AG10803 (cell line): ENCODE results near the gene GNGT1.

ENCODE experiments used
- DNase-seq: peaks from one replicate; pipeline ENCODE4 v3.0.0; 2010; ENCODE audit warnings: low read depth
- H3K4me3 ChIP-seq: 2 replicates; pipeline ENCODE4 v1.5.1; 2011; ENCODE audit warnings: mild to moderate bottlenecking, low read length, control low read depth
- TF ChIP-seq, protein P1 (sequence below): conservative IDR thresholded peaks from 2 replicates; pipeline ENCODE4 v1.5.1; 2011; ENCODE audit warnings: mild to moderate bottlenecking, low read length, control low read depth, inconsistent platforms

GNGT1 gene

DNA sequence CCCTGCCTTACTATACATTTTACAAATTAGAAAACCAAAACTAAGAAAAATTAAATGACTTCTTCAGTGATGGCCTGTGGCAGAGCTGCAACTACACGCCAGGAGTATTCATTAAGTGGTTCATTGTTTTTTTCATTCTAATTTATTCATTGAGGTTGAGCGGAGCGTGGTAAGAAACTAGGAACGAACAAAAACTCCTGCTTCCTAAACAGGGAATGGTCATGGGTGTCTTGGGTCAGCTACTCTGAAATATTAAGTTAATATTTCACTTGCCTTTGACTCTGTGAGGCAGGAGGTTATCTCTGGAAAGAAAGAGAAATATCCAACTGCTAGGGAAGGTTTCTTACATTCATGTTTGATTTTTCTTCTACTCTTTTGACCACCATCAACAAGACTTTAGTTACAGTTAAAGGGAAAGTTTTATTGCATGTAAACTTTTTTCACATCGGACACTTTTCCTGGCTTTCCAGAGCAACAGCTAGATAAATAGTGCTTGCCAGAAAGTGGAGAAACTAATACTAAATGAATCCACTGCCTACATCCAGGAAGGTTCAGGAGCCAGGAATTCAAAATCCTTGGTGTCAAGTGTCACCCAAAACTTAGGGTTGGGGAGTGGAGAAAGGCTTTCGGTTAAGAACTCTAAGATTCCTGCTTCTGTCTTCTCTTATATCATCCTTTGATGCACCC, 14.3 kb downstream of the GNGT1 start:
- peak; percentile 35 for DNase-seq
- H3K4me3 ChIP-seq: peak overlapping the region; percentile 76
- TF ChIP-seq, protein P1, sequence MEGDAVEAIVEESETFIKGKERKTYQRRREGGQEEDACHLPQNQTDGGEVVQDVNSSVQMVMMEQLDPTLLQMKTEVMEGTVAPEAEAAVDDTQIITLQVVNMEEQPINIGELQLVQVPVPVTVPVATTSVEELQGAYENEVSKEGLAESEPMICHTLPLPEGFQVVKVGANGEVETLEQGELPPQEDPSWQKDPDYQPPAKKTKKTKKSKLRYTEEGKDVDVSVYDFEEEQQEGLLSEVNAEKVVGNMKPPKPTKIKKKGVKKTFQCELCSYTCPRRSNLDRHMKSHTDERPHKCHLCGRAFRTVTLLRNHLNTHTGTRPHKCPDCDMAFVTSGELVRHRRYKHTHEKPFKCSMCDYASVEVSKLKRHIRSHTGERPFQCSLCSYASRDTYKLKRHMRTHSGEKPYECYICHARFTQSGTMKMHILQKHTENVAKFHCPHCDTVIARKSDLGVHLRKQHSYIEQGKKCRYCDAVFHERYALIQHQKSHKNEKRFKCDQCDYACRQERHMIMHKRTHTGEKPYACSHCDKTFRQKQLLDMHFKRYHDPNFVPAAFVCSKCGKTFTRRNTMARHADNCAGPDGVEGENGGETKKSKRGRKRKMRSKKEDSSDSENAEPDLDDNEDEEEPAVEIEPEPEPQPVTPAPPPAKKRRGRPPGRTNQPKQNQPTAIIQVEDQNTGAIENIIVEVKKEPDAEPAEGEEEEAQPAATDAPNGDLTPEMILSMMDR: no peak

DNA sequence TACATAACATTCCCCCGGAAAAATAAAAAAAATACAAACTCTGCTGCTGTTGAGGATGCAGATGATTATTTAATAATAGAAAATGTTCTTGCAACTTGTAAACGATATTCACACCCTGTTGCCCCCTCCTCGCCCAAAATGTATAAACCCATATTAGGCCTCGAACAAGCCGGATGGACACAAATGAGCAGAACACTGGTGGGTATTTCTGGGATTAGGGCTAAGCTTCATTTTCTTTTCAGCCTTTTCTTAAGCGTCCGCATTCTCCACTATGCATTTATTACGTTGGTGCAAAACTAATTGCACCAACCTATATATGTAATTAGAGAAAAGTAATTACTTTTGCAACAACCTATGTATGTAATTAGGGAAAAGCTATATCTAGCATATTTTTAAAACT, 14.8 kb downstream of the GNGT1 start:
- H3K4me3 ChIP-seq: peak overlapping the region; percentile 76
- TF ChIP-seq, protein P1: no peak
- DNase-seq: peak; percentile 7

DNA sequence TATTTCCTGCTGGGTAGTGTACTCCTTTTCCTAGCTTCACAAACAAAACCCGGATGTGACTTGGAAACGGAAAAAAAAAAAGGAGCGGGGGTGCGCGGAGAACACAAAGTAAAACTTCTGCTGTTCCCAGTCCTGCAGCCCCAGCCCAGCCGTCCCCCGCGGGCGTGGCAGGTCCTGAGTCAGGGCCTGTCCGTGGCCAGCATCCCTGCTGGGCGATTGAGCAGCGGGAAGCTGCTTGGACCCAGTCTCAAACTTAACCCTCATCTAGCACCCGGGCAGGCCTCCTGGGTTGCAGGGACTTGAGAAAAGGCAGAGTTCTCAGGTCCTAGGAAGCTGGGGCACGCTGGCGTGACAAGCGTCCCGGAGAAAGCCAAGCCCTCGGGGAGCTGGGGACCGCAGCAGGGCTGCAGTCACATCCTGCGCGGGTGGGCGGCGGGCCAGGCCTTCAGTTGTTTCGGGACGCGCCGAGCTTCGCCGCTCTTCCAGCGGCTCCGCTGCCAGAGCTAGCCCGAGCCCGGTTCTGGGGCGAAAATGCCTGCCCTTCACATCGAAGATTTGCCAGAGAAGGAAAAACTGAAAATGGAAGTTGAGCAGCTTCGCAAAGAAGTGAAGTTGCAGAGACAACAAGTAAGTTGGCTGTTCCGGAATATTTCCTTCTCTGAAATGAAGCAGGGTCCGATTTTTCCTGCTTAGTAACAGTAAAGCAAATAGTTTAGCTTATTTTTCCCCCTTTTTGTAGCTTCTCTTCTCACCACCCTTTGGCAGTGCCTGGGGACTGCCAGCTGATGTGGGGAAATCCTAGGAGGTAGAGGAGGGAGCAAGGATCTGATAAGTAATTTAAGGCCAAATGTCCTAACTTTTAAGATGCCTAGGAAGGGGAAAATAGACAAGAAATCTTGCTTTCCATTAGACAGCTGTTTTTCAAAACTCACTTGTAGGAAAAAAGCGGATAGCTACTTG, 15.5 kb downstream of the GNGT1 start, which contains the start of gene GNG11:
Gene GNG11, plus strand, starts transcription at position 129 of the 960 bp plus-strand sequence. Its CDS starts 403 bp downstream, at position 532.
- peak within 1 kb of the TSS; percentile 76 for H3K4me3 ChIP-seq
- TF ChIP-seq, protein P1: no peak
- peak; percentile 77 for DNase-seq

DNA sequence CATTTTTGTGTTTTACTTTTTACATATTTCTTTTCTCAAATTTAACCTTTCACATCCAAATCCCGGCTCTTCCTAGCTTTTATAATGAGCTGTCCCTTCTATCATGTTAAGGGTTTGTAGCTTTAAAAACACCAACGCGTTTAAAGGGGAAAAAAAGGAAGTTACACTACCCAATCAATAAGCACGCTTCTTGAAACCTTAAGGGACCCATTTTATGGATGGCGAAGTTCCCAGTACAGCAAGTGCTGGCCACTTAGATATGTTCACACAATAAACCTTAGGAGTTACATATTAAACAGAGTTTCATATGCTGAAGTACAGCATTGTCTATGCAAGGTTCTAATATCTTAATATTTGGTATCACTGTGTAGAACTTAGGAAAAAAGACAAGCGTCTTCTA, 16.9 kb downstream of the GNGT1 start:
- no peak for DNase-seq
- TF ChIP-seq, protein P1: no peak
- peak overlapping the region; percentile 76 for H3K4me3 ChIP-seq

DNA sequence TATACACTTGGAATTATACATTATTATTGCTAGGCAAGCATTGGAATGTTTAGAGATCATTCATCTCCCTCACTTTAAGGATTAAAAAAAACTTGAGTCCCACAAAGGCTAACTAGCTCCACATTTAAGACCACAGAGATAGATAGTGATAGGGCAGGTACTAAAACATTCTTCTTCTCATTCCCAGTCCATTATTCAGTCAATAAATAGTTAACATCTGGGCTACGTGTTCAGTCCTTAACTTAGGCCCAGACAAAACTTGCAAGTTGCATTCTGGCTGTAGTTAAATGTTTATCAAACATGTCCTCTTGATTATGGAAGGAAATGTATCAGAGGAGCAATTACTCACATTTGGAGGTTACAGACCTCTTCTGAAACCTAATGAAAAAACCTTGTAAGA, 17.6 kb downstream of the GNGT1 start:
- DNase-seq: peak; percentile 44
- H3K4me3 ChIP-seq: peak overlapping the region; percentile 76
- TF ChIP-seq, protein P1: no peak

DNA sequence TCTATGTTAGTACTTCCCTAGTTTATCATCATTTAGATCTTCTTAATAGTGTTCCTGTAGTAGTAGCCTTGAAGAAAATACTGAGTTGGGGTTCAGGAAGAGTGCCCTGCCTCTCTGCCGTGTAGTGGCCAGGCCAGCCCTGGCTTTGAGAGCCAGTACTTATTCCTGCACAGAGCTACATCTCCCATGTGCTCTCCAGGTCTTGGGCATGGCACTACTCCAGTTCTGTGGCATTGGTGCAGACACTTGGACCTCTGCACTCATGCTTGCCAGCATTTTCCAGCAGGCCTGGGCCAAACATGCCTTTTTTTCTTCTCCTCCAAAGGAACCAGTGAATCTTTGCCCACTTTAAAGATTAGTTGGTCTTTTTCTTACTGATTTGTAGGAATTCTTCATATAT, 20.4 kb downstream of the GNGT1 start:
- H3K4me3 ChIP-seq: no peak overlapping the region
- TF ChIP-seq, protein P1: no peak
- DNase-seq: no peak

DNA sequence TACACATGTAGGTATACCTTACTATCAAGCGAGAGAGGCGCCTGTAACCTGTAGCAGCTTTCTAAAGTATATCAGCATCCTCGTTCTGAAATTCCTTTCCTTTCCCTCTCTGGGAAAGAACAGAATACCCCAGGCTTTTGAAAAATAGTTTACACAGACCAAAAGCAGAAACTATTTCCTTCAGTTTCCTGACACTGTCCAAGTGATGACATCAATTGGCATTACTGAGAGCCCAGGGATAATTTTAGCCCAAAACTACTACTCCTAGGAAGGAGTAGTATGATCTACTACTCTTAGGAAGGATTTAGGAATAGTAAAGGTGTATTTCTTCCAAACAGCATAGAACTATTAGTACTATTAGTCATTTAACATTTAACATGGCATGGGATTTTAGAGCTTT, 21.2 kb downstream of the GNGT1 start:
- TF ChIP-seq, protein P1: no peak
- no peak overlapping the region for H3K4me3 ChIP-seq
- no peak for DNase-seq
